WTC11 (cell line): ENCODE results near the gene TRA2A.

ENCODE experiments used
- ATF3 ChIP-seq: sonication (generic); formaldehyde crosslinking; conservative IDR thresholded peaks from 2 replicates; pipeline ENCODE4 v1.8.1; 2022; ENCODE audit warnings: mild to moderate bottlenecking, missing genetic modification reagents
- CTCF ChIP-seq: fragments of 200-600 bp; IDR thresholded peaks from 2 replicates; pipeline ENCODE4 v1.8.0; 2022; ENCODE audit warnings: antibody characterized with exemption
- ESRRA ChIP-seq: sonication (generic); formaldehyde crosslinking; IDR thresholded peaks from 2 replicates; pipeline ENCODE4 v1.8.1; 2022; ENCODE audit warnings: mild to moderate bottlenecking, missing genetic modification reagents, borderline replicate concordance
- IRF1 ChIP-seq: sonication (generic); formaldehyde crosslinking; IDR thresholded peaks from 2 replicates; pipeline ENCODE4 v1.8.0; 2023; ENCODE audit warnings: missing genetic modification reagents
- MXD4 ChIP-seq: fragments of 250-450 bp; sonication (Bioruptor Pico); IDR thresholded peaks from 2 replicates; pipeline ENCODE4 v1.8.0; 2021; ENCODE audit warnings: mild to moderate bottlenecking, moderate library complexity, borderline replicate concordance
- RELA ChIP-seq: sonication (generic); formaldehyde crosslinking; IDR thresholded peaks from 2 replicates; pipeline ENCODE4 v1.8.1; 2022; ENCODE audit warnings: missing genetic modification reagents, mild to moderate bottlenecking, borderline replicate concordance
- TEAD4 ChIP-seq: sonication (generic); formaldehyde crosslinking; IDR thresholded peaks from 2 replicates; pipeline ENCODE4 v1.8.0; 2022; ENCODE audit warnings: mild to moderate bottlenecking, missing genetic modification reagents
- TF ChIP-seq, protein P1 (sequence below): sonication (generic); formaldehyde crosslinking; IDR thresholded peaks from 2 replicates; pipeline ENCODE4 v1.8.0; 2022; ENCODE audit warnings: mild to moderate bottlenecking, missing genetic modification reagents

- TF ChIP-seq CTCF (no peak), ESRRA (CRISPR knock-in tag) (no peak), RELA (CRISPR knock-in tag) (no peak), TEAD4 (no peak), IRF1 (CRISPR knock-in tag) (no peak), MXD4 (CRISPR knock-in tag) (no peak), ATF3 (CRISPR knock-in tag) (no peak)
- TF ChIP-seq, protein P1, sequence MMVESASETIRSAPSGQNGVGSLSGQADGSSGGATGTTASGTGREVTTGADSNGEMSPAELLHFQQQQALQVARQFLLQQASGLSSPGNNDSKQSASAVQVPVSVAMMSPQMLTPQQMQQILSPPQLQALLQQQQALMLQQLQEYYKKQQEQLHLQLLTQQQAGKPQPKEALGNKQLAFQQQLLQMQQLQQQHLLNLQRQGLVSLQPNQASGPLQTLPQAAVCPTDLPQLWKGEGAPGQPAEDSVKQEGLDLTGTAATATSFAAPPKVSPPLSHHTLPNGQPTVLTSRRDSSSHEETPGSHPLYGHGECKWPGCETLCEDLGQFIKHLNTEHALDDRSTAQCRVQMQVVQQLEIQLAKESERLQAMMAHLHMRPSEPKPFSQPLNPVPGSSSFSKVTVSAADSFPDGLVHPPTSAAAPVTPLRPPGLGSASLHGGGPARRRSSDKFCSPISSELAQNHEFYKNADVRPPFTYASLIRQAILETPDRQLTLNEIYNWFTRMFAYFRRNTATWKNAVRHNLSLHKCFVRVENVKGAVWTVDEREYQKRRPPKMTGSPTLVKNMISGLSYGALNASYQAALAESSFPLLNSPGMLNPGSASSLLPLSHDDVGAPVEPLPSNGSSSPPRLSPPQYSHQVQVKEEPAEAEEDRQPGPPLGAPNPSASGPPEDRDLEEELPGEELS (CRISPR knock-in tag), result no peak
Measured at GRCh38 chr7:23547662-23548061, 15.9 kb upstream of the TRA2A start.
